ENCODE data around the gene NCOA7. TPM values are rescaled to one million over a fixed set of nuclear protein-coding genes. Genes with fewer than 3 reads are reported as not detected.

The NCOA7 gene
- total and polyA plus RNA-seq, 9 of the 15 experiments (the other 6 are each of a cell fraction or from before 2014, with no cell fraction given): 5.8 to 14.6 (median 9.3) TPM

GRCh38 chr6:125886914-125887313 is 96.2 kb downstream of the NCOA7 start (continued):
- TF ChIP-seq CHAMP1 (IDR thresholded peaks at IDR 0.05) (no peak), TAF1 (IDR thresholded peaks at IDR 0.05; ENCODE audit: control insufficient read depth, extremely low read depth, insufficient read depth, low read length, severe bottlenecking) (no peak), FOXP1 (CRISPR knock-in tag; IDR thresholded peaks at IDR 0.05) (no peak)

DNA sequence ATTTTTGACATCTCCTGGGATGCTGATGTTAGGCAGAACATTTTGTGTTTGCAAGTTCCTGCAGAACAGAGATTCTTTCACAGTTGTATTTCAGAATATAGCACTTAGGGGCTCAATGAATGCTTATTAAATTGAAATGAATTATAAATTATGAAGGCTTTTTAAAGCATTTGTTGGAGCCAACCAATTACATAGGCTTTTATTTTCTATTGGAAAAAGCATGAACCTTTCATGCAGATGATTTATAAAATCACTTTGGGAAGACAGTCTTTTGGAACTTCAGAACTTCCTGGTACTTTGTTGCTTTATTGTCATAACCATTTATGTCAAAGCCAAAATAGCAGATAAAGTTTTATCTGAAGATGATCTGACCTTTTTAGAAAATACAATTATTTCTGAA is 96.6 kb downstream of the NCOA7 start:
- ATAC-seq: no peak
- POLR2A ChIA-PET: interaction anchor here (0.5 to 1.2 kb wide), 2 partner anchors 10 to 575 kb away, joined by 3 to 4 read pairs; no protein-coding TSS in a partner anchor
- H3K9me1 ChIP-seq (ENCODE audit: control insufficient read depth, insufficient read depth, low read length): no peaks in the 10 kb centered on the region
- TF ChIP-seq STAT5B (CRISPR knock-in tag; IDR thresholded peaks at IDR 0.05) (no peak), HNRNPUL1 (IDR thresholded peaks at IDR 0.05; ENCODE audit: low read length) (no peak), ZBTB40 (IDR thresholded peaks at IDR 0.05) (no peak), ZBTB40 (CRISPR knock-in tag; IDR thresholded peaks at IDR 0.05) (no peak), SIN3B (IDR thresholded peaks at IDR 0.05; ENCODE audit: low read depth) (no peak), ZNF311 (CRISPR knock-in tag; IDR thresholded peaks at IDR 0.05) (no peak), PURB (CRISPR knock-in tag; IDR thresholded peaks at IDR 0.05; ENCODE audit: low read depth) (no peak), HDAC8 (tag; IDR thresholded peaks at IDR 0.05) (no peak)

More for the DNA sequence above, 96.6 kb downstream of the NCOA7 start:
- no peak overlapping the region for H3K4me3 ChIP-seq
- intact Hi-C loops (cut with micrococcal nuclease) (no loop called here), in situ Hi-C loops (cut with MboI) (no loop called here)
- peaks cover 0 to 2% of the 10 kb centered on the region in 2 experiments; a peak in 2 of 5 replicates for H3K4me1 ChIP-seq (replicated peaks in 1 of 2; ENCODE audit: control insufficient read depth in 2 of 2, insufficient read depth in 2 of 2, low read length in 2 of 2)
- no peak overlapping the region for H3K9ac ChIP-seq (ENCODE audit: insufficient read depth in 1 of 2, low read depth in 2 of 2, low read length in 2 of 2)
- H2AFZ ChIP-seq (ENCODE audit: low read depth, low read length): no peak overlapping the region
- peaks cover 23% of the 10 kb centered on the region; the same call in 2 of the 3 replicates for H3K36me3 ChIP-seq (ENCODE audit: control insufficient read depth, insufficient read depth, low read length)
- H3K9me3 ChIP-seq (replicated peaks; ENCODE audit: control insufficient read depth, insufficient read depth, low read depth, low read length): no peaks in the 10 kb centered on the region
- no peak overlapping the region for H3K27ac ChIP-seq (ENCODE audit: extremely low read depth, low read depth, low read length)
- no peaks in the 10 kb centered on the region for H3K27me3 ChIP-seq (ENCODE audit: control insufficient read depth in 2 of 2, insufficient read depth in 2 of 2, low read length in 2 of 2)
- H3K4me2 ChIP-seq (ENCODE audit: insufficient read depth, low read length): no peak overlapping the region
- FAIRE-seq (no peak), DNase-seq (ENCODE audit: extremely low read depth in 1 of 4, low spot score in 3 of 4) (no peak)
- CTCF ChIA-PET (ENCODE audit: low intra/inter-chr PET ratio): no interaction called here
- no TSS peak for BruUV-seq (replicated peaks)
- no peaks in the 10 kb centered on the region for H4K20me1 ChIP-seq (replicated peaks; ENCODE audit: control insufficient read depth, insufficient read depth, low read length)
- no peaks in the 10 kb centered on the region for H3K79me2 ChIP-seq (ENCODE audit: control insufficient read depth, insufficient read depth, low read length)
